Measurements from ENCODE around the gene HSD11B2.

Gene HSD11B2

GRCh38 chr16:67428146-67428731 lies 2.7 kb upstream of the HSD11B2 start:
- H2AFZ ChIP-seq (ENCODE audit: low read length, unreplicated experiment) = no peak overlapping the region
- H3K27me3 ChIP-seq (ENCODE audit: insufficient read depth, low read length) = peaks cover 28% of the 10 kb centered on the region
- H3K36me3 ChIP-seq (ENCODE audit: insufficient read depth, low read length) = no peaks in the 10 kb centered on the region
- no peak overlapping the region for H3K27ac ChIP-seq (ENCODE audit: low read depth, low read length)
- H3K4me1 ChIP-seq (ENCODE audit: control insufficient read depth, insufficient read depth, low read length, unreplicated experiment) = peaks cover 4% of the 10 kb centered on the region
- H3K79me2 ChIP-seq (ENCODE audit: control insufficient read depth, insufficient read depth, low read length, unreplicated experiment) = no peaks in the 10 kb centered on the region
- no peak overlapping the region for H3K4me3 ChIP-seq (ENCODE audit: low read depth, low read length)

- H3K79me2 ChIP-seq (ENCODE audit: control insufficient read depth, insufficient read depth, low read length, unreplicated experiment) = no peaks in the 10 kb centered on the region
- no peak overlapping the region for H2AFZ ChIP-seq (ENCODE audit: low read length, unreplicated experiment)
- H3K36me3 ChIP-seq (ENCODE audit: insufficient read depth, low read length) = no peaks in the 10 kb centered on the region
- peaks cover 4% of the 10 kb centered on the region for H3K4me1 ChIP-seq (ENCODE audit: control insufficient read depth, insufficient read depth, low read length, unreplicated experiment)
- no peak overlapping the region for H3K4me3 ChIP-seq (ENCODE audit: low read depth, low read length)
- H3K27me3 ChIP-seq (ENCODE audit: insufficient read depth, low read length) = peaks cover 28% of the 10 kb centered on the region
- no peak overlapping the region for H3K27ac ChIP-seq (ENCODE audit: low read depth, low read length)
Measured at GRCh38 chr16:67429053-67429798, 1.7 kb upstream of the HSD11B2 start.

- no peak overlapping the region for H2AFZ ChIP-seq (ENCODE audit: low read length, unreplicated experiment)
- H3K36me3 ChIP-seq (ENCODE audit: insufficient read depth, low read length) = no peaks in the 10 kb centered on the region
- no peak overlapping the region for H3K27ac ChIP-seq (ENCODE audit: low read depth, low read length)
- H3K79me2 ChIP-seq (ENCODE audit: control insufficient read depth, insufficient read depth, low read length, unreplicated experiment) = no peaks in the 10 kb centered on the region
- peaks cover 28% of the 10 kb centered on the region for H3K27me3 ChIP-seq (ENCODE audit: insufficient read depth, low read length)
- H3K4me1 ChIP-seq (ENCODE audit: control insufficient read depth, insufficient read depth, low read length, unreplicated experiment) = peaks cover 4% of the 10 kb centered on the region
- H3K4me3 ChIP-seq (ENCODE audit: low read depth, low read length) = peak overlapping the region; percentile 60; the same call in 1 of the 2 replicates
Measured at GRCh38 chr16:67429799-67430503, 970 bp upstream of the HSD11B2 start.

- Histone ChIP-seq H3K4me1 (ENCODE audit: control insufficient read depth, insufficient read depth, low read length, unreplicated experiment) (peaks cover 4% of the 10 kb centered on the region), H3K79me2 (ENCODE audit: control insufficient read depth, insufficient read depth, low read length, unreplicated experiment) (no peaks in the 10 kb centered on the region), H3K4me3 (ENCODE audit: low read depth, low read length) (peak overlapping the region; percentile 60), H3K36me3 (ENCODE audit: insufficient read depth, low read length) (no peaks in the 10 kb centered on the region), H3K27me3 (ENCODE audit: insufficient read depth, low read length) (peaks cover 23% of the 10 kb centered on the region), H2AFZ (ENCODE audit: low read length, unreplicated experiment) (no peak overlapping the region), H3K27ac (ENCODE audit: low read depth, low read length) (no peak overlapping the region)
Measured at GRCh38 chr16:67430504-67430976, 381 bp upstream of the HSD11B2 start.

GRCh38 chr16:67431775-67432505 lies 1.0 kb downstream of the HSD11B2 start:
- Histone ChIP-seq H3K4me3 (ENCODE audit: low read depth, low read length) (peak overlapping the region; percentile 75), H3K79me2 (ENCODE audit: control insufficient read depth, insufficient read depth, low read length, unreplicated experiment) (no peaks in the 10 kb centered on the region), H3K27ac (ENCODE audit: low read depth, low read length) (no peak overlapping the region), H3K36me3 (ENCODE audit: insufficient read depth, low read length) (no peaks in the 10 kb centered on the region), H3K4me1 (ENCODE audit: control insufficient read depth, insufficient read depth, low read length, unreplicated experiment) (peaks cover 4% of the 10 kb centered on the region), H2AFZ (ENCODE audit: low read length, unreplicated experiment) (no peak overlapping the region), H3K27me3 (ENCODE audit: insufficient read depth, low read length) (peaks cover 20% of the 10 kb centered on the region)

- Histone ChIP-seq H3K27me3 (ENCODE audit: insufficient read depth, low read length) (peaks cover 20% of the 10 kb centered on the region), H3K36me3 (ENCODE audit: insufficient read depth, low read length) (no peaks in the 10 kb centered on the region), H2AFZ (ENCODE audit: low read length, unreplicated experiment) (no peak overlapping the region), H3K4me3 (ENCODE audit: low read depth, low read length) (no peak overlapping the region), H3K79me2 (ENCODE audit: control insufficient read depth, insufficient read depth, low read length, unreplicated experiment) (no peaks in the 10 kb centered on the region), H3K27ac (ENCODE audit: low read depth, low read length) (no peak overlapping the region), H3K4me1 (ENCODE audit: control insufficient read depth, insufficient read depth, low read length, unreplicated experiment) (peaks cover 4% of the 10 kb centered on the region)
Measured at GRCh38 chr16:67432506-67432890, 1.6 kb downstream of the HSD11B2 start.

GRCh38 chr16:67433131-67433719 lies 2.3 kb downstream of the HSD11B2 start:
- Histone ChIP-seq H3K27me3 (ENCODE audit: insufficient read depth, low read length) (peaks cover 20% of the 10 kb centered on the region), H3K4me3 (ENCODE audit: low read depth, low read length) (no peak overlapping the region), H2AFZ (ENCODE audit: low read length, unreplicated experiment) (no peak overlapping the region), H3K27ac (ENCODE audit: low read depth, low read length) (no peak overlapping the region), H3K79me2 (ENCODE audit: control insufficient read depth, insufficient read depth, low read length, unreplicated experiment) (no peaks in the 10 kb centered on the region), H3K4me1 (ENCODE audit: control insufficient read depth, insufficient read depth, low read length, unreplicated experiment) (peaks cover 4% of the 10 kb centered on the region), H3K36me3 (ENCODE audit: insufficient read depth, low read length) (0 out of 2 replicates have a peak, but pooled peaks cover 2% of the 10 kb centered on the region)

- Histone ChIP-seq H3K27me3 (ENCODE audit: insufficient read depth, low read length) (no peaks in the 10 kb centered on the region), H3K36me3 (ENCODE audit: insufficient read depth, low read length) (0 out of 2 replicates have a peak, but pooled peaks cover 4% of the 10 kb centered on the region), H3K4me1 (ENCODE audit: control insufficient read depth, insufficient read depth, low read length, unreplicated experiment) (peaks cover 4% of the 10 kb centered on the region), H3K27ac (ENCODE audit: low read depth, low read length) (no peak overlapping the region), H2AFZ (ENCODE audit: low read length, unreplicated experiment) (no peak overlapping the region), H3K4me3 (ENCODE audit: low read depth, low read length) (no peak overlapping the region), H3K79me2 (ENCODE audit: control insufficient read depth, insufficient read depth, low read length, unreplicated experiment) (no peaks in the 10 kb centered on the region)
Measured at GRCh38 chr16:67435758-67436164, 4.8 kb downstream of the HSD11B2 start.

- Histone ChIP-seq H3K79me2 (ENCODE audit: control insufficient read depth, insufficient read depth, low read length, unreplicated experiment) (no peaks in the 10 kb centered on the region), H3K27me3 (ENCODE audit: insufficient read depth, low read length) (no peaks in the 10 kb centered on the region), H3K4me1 (ENCODE audit: control insufficient read depth, insufficient read depth, low read length, unreplicated experiment) (peaks cover 2% of the 10 kb centered on the region), H3K27ac (ENCODE audit: low read depth, low read length) (no peak overlapping the region), H3K4me3 (ENCODE audit: low read depth, low read length) (no peak overlapping the region), H3K36me3 (ENCODE audit: insufficient read depth, low read length) (0 out of 2 replicates have a peak, but pooled peaks cover 4% of the 10 kb centered on the region), H2AFZ (ENCODE audit: low read length, unreplicated experiment) (no peak overlapping the region)
Measured at GRCh38 chr16:67436640-67437193, 5.8 kb downstream of the HSD11B2 start.

- no peaks in the 10 kb centered on the region for H3K27me3 ChIP-seq (ENCODE audit: insufficient read depth, low read length)
- 0 out of 2 replicates have a peak, but pooled peaks cover 4% of the 10 kb centered on the region for H3K36me3 ChIP-seq (ENCODE audit: insufficient read depth, low read length)
- no peak overlapping the region for H2AFZ ChIP-seq (ENCODE audit: low read length, unreplicated experiment)
- no peaks in the 10 kb centered on the region for H3K79me2 ChIP-seq (ENCODE audit: control insufficient read depth, insufficient read depth, low read length, unreplicated experiment)
- no peak overlapping the region for H3K4me3 ChIP-seq (ENCODE audit: low read depth, low read length)
- H3K27ac ChIP-seq (ENCODE audit: low read depth, low read length) = no peak overlapping the region
- no peaks in the 10 kb centered on the region for H3K4me1 ChIP-seq (ENCODE audit: control insufficient read depth, insufficient read depth, low read length, unreplicated experiment)
Measured at GRCh38 chr16:67437513-67437912, 6.6 kb downstream of the HSD11B2 start.
